T-helper 9 cell (primary cell): ENCODE data around the gene CHMP5.

Source experiments
- DNase-seq: peaks from one replicate; pipeline ENCODE4 v3.0.0-alpha.2; 2020

The CHMP5 gene

GRCh38 chr9:33244137-33244784 lies 20.6 kb upstream of the CHMP5 start:
- no peak for DNase-seq

DNA sequence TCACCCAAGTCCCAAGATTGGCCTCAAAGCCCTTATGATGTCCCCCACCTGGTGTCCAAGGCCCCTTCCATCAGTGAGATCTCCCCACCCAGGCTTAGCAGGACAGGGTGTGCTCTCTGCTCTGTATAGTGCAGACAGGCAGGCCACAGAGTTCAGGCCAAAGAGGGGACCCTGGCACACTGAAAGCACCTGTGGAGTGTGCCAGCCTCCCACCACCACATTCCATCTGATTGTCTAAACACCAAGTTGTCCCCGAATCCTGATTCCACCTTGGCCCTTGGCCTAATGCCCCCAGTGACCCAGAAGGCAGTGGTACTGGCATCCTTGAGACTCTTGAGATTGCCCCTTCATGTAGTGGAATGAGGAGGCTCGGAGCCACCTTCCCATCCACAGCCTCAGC lies 19.5 kb upstream of the CHMP5 start:
- no peak for DNase-seq

DNA sequence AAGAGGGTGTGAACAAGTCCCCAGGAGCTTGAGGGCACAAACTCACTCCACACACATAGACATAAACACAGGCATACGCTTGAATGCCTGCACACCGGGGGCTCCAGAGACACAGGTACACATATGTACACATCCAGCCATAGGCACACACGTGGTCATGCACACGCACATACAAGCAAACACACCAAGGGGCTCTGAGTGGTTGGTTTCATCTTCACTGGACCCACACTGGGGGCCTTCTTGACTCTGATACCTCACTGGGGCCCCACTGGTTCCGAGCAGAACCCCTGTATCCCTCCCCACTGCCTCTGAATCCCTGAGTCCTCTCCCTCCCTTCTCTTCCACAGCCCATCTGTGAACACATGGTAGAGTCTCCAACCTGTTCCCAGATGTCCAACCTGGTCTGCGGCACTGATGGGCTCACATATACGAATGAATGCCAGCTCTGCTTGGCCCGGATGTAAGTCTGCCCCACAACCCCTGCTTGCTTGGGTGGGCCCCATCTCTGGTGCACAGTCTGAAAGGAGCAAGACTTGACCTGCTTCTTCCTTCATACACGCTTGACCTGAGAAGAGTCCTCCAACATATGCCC lies 18.5 kb upstream of the CHMP5 start:
- DNase-seq: no peak

- DNase-seq: no peak
These were observed 16.2 kb upstream of the CHMP5 start for GRCh38 chr9:33248606-33249005.

- DNase-seq: no peak
These were observed 15.7 kb upstream of the CHMP5 start for GRCh38 chr9:33249087-33249658.

- DNase-seq: no peak
These were observed 14.9 kb upstream of the CHMP5 start for GRCh38 chr9:33249983-33250382.

GRCh38 chr9:33250458-33250995 lies 14.3 kb upstream of the CHMP5 start:
- no peak for DNase-seq

DNA sequence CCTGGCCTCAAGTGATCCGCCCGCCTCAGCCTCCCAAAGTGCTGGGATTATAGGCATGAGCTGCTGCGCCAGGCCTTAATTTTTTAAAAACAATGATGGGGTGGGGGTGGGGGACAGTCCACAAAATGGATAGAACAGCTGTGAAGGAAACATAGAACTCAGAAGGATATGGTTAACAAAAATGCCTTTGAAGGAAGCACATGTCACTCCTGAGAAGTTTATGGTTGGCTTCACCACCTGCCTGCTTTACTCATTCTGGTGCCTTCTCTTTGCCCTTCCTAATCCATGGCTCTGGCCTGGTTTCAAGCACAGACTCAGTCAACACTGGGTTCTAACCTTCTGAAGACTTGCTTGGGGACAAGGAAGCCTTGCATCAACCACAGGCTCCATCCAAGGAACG lies 10.6 kb upstream of the CHMP5 start:
- no peak for DNase-seq

DNA sequence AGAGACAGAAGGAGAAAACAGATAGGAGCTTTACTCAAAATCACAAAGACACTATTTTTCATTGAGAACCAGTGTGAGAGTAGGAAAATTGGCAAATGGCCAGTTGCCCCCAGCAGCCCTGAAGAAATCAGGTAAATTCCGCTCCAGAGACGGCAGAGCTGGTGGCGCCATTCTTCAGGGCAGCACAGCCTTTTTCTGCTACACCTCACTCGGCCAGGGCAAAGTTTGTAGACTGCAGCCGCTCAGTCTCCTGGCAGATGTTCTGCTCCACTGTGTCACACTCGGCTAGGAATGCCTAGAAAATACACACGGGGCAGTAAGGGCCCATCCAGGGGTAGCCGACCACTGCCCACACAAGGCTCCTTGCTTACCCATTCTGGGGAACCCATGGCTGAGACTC lies 9.8 kb upstream of the CHMP5 start:
- DNase-seq: no peak

GRCh38 chr9:33255471-33255870 lies 9.4 kb upstream of the CHMP5 start:
- no peak for DNase-seq

DNA sequence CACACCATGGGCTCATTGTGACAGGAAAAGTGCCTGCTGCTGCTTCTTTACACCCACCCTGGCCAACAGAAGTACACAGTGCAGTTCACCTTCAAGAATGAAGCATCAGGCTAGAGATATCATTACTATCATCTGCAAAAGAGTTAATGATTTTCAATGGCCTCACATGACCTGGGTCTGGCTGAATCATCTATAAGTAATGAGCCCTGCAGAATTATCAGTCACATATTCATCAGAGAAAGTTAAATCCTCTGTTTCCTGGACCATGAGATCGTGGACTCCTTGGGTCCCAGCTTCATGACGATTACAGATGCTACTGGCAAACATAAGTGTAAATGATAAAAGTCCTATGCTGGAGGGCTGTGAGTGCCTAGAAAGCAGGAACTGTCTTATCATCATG lies 8.6 kb upstream of the CHMP5 start:
- DNase-seq: no peak

- no peak for DNase-seq
These were observed 7.6 kb upstream of the CHMP5 start for GRCh38 chr9:33257276-33257675.

DNA sequence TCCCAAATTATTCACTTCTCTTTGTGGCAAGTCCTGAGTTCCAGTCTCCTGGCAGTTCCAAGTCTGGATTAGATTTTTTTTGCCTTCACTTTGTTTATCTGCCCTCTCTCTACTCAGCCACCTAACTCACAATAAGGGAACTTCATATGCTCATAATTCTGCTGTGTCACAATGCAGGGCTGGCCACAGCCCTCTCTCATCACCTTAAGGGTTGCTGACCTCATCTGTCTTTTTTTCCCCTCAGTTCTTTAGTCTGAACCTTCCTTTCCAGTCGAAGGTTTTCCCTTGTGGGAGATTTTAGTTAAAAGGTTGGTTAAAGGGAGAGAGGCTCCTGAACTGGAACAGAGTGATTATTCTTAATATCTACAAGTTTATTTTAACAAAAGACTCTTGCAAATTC lies 4.5 kb upstream of the CHMP5 start:
- no peak for DNase-seq

- DNase-seq: no peak
These were observed 1.5 kb upstream of the CHMP5 start for GRCh38 chr9:33263131-33264002.

- DNase-seq: peak; percentile 19
These were observed 811 bp upstream of the CHMP5 start for GRCh38 chr9:33264003-33264472.

- no peak for DNase-seq
These were observed 489 bp downstream of the CHMP5 start for GRCh38 chr9:33265211-33265865.

DNA sequence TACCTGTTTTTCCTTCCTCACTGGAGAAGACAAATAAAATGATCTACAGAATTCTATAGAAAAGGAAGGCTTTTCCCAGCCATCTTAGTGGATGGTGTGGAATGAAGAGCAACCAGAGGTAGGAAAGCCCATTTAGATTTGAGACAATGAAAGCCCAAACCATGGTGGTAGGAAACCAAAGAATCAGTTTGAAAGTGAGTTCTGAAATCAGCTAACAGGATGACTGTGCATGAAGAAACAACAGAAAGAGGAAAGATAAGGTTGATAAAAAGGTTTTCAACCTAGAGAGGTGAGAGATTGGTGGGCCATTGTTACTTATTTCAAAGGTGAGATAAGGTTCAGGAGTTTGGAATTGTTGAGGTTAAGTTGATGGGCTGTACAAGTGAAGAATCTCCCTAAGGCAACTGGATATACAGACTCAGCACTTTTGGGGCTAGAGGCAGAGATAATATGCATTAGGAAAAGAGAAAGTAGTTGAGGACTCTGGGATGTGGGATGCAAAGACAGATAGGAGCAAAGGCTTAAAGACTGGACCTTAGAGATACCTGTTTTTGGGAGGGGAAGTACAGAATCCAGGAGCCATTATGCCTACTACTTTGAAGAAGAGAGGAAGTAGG lies 2.4 kb downstream of the CHMP5 start:
- no peak for DNase-seq

DNA sequence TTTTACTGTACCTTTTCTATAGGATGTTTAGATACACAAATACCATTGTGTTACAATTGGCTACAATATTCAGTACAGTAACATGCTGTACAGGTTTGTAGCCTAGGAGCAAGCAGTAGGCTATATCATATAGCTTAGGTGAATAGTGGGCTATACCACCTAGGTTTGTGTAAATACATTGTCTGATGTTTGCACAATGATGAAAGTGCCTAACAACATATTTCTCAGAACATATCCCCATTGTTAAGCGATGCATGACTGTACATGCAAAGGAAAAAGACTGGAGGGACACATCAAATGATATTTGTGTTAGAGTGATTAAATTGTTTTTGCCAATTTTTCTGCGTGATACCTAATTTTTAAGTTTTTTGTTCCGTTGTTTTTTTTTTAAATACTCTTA lies 5.3 kb downstream of the CHMP5 start:
- DNase-seq: no peak

- no peak for DNase-seq
These were observed 7.2 kb downstream of the CHMP5 start for GRCh38 chr9:33272061-33272460.

GRCh38 chr9:33273266-33273971 lies 8.6 kb downstream of the CHMP5 start:
- DNase-seq: no peak

DNA sequence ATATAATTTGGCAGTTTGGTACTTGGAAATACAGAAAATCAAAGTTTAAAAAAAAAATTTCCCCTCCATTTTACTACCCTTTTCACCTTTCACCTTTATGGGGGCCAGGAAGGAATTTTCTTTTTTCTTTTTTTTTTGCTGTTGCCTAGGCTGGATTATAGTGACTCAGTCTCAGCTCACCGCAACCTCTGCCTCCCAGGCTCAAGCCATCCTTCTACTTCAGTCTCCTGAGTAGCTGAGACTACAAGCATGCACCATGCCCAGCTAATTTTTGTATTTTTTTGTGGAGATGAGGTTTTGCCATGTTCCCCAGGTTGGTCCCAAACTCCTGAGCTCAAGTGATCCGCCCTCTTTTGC lies 9.1 kb downstream of the CHMP5 start:
- DNase-seq: no peak

GRCh38 chr9:33277484-33277883 lies 12.6 kb downstream of the CHMP5 start:
- DNase-seq: no peak
